Colon (tissue), 2 donors: ENCODE results near the gene PHF20.
"Not testable (repeated sequence)": the region's sequence is repeated elsewhere in the genome, so short reads cannot be mapped to it uniquely, and the experiment has no call there.

Source experiments
- FAIRE-seq: peaks from 2 replicates; lab custom pipeline; 2012; peaks lifted over from hg19 to GRCh38; lab: Jason Lieb, UNC
- donor health status: control.
- donor health status: control.

The PHF20 gene

DNA sequence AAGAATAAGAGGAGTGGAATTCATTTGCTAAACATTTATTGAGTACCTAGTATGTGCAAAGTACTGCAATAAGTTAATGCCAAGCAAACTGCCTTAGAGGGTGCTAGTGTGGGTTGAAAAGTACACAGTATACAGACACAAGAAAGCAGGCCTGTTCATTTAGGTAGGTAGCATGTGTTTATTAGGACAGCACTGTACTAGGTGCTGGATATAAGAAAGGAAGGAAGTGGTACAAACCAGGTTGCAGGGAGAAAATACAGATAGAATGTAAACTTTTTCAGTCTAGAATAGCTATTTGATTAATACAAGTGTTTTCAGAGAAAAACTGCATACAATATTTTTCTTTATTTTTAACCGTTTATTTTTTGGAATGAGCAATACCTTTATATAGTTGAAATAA, 68.1 kb downstream of the PHF20 start:
- no peak for FAIRE-seq

DNA sequence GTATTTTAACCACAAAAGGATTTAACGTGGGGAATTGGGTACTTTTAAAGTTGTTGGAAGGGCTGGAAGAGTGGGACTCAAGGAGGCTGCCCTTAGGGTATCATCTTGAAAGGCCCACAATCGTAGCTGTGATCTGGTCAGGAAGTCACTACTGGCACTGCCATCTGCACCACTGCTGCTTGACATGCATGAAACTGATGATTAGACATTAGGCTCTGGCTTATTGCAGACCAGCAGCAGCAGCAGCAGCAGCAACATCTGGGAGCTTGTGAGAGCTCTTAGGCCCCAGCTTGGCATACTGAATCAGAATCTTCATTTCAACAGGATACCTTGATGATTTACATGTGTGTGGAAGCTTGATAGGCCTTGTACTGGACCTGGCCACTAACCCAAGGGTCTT, 68.6 kb downstream of the PHF20 start:
- FAIRE-seq = no peak

DNA sequence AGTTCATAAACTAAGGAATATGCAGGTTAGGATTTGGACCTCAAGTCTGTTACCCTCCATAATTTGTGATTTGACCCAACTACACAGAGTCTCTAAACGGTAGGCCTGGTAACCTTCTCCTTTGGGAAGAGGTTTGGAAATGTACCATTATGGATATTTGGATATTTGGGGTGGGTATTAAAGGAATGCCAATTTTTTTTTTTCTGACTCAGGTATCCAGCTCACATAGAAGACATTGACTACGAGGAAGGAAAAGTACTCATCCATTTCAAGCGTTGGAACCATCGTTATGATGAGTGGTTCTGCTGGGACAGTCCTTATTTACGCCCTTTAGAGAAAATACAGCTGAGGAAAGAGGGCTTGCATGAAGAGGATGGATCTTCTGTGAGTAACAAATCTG, 70.5 kb downstream of the PHF20 start:
- FAIRE-seq = no peak

DNA sequence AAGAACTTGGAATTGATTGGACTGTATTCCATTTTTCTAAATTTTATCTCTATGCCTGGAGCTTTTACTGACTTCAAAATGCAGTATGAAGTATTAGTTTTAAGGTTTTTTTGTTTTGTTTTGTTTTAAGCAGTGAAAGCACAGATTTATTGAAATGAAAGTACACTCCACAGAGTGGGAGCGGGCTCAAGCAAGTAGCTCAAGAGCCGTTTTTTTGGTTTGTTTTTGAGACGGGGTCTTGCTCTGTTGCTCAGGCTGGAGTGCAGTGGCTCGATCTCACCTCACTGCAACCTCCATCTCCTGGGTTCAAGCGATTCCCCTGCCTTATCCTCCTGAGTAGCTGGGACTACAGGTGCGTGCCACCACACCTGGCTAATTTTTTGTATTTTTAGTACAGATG, 72.1 kb downstream of the PHF20 start:
- FAIRE-seq = not testable (repeated sequence)

DNA sequence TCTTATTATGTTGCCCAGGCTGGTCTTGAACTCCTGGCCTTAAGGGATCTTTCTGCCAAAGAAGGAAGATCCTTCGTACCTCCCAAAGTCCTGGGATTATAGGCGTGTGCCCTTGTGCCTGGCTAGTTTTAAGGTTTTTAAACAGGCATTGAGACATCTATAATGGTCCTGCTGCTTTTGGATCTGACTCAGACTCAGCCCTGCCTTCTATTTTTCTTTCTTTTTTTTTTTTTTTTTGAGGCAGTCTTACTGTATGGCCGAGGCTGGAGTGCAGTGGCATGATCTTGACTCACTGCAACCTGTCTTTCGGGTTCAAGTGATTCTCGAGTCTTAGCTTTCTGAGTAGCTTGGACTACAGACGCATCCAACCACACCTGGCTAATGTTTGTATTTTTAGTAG, 73.7 kb downstream of the PHF20 start:
- no peak for FAIRE-seq

DNA sequence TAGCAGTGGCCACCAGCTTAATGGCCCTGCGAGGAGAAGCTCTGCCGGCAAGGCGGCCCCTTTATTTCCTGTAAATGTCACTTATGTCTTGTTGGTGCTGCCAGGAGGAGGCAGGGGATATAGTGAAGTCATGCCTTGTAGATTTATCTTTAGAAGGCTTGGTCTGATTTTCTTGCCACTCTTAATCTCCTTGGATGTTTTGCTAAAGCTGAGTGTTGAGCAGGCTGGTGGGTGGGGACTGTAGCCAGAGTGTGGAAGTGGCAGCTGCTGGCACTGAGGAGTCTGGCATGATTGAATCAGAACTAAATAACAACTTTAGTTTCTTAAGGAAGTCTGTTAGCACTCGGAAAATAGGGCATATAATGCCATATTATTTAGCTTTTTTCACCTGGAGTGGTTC, 77.9 kb downstream of the PHF20 start:
- no peak for FAIRE-seq

DNA sequence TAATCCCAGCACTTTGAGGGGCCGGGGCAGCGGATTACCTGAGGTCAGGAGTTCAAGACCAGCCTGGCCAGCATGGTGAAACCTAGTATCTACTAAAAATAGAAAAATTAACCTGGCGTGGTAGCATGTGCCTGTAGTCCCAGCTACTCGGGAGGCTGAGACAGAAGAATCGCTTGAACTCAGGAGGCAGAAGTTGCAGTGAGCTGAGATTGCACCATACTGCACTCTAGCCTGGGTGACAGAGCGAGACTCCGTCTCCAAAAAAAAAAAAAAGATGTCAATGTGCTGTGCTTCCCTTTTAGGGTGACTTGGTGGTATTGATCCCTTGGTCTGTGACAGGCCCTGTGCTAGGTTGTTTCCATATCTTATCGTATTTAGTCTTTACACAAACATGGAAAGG, 79.8 kb downstream of the PHF20 start:
- FAIRE-seq = not testable (repeated sequence)

DNA sequence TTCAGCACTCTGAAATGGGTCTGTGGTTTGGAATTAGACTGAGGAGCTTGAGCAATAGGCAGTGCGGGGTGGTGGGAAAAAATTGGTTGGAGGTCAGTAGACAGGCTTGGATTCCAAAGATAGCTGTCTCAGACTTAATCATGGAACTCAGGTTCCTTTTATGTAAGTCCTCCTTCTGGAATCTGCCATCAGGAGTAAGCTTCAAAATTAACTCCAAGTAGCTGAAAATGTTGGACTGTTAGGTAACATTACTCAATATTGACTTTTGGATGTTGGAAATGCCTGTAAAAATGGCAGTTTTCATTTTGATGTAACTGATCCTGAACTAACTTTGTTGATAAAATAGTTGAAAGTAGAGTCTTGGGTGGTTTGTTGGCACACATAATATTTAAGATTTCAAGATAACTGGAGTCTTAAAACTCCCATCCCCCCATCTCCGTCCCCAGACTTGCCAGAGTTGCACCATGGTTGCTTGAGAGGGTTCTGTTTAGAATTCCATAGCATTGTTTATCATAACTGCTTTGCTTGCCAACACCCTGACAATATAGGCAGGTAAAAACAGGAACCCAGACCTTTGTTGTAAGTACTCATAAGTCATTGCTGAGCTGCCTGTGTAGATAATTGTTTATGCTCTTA, 83.0 kb downstream of the PHF20 start:
- no peak for FAIRE-seq

DNA sequence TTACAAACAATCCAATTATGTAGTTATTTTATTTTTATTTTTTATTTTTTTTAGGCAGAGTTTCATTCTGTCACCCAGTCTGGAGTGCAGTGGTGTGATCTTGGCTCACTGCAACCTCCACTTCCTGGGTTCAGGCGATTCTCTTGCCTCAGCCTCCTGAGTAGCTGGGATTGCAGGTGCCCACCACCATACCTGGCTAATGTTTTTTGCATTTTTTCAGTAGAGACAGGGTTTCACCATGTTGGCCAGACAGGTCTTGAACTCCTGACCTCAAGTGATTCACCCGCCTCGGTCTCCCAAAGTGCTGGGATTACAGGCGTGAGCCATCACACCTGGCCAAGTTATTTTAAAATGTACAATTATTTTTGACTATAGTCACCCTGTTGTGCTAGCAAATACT, 83.8 kb downstream of the PHF20 start:
- FAIRE-seq = not testable (repeated sequence)

DNA sequence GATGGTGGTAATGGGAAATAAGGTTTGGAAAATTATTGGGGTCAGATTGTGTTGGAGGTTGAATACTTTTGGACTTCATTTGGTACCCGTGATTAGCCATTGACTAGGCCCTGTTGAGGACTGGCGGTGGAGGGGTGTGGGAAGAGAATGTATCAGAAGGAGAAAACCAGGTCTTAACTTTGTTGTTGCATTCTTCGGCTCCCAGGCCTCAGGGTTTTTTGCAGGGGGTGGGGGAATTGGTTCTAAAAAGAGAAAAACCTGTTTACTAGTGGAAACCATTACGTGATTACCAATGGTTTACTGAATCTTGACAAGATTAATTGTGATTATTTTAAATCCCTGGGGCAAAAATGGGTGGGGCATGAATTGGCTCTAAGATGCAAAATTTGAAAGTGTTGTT, 85.1 kb downstream of the PHF20 start:
- FAIRE-seq = no peak

DNA sequence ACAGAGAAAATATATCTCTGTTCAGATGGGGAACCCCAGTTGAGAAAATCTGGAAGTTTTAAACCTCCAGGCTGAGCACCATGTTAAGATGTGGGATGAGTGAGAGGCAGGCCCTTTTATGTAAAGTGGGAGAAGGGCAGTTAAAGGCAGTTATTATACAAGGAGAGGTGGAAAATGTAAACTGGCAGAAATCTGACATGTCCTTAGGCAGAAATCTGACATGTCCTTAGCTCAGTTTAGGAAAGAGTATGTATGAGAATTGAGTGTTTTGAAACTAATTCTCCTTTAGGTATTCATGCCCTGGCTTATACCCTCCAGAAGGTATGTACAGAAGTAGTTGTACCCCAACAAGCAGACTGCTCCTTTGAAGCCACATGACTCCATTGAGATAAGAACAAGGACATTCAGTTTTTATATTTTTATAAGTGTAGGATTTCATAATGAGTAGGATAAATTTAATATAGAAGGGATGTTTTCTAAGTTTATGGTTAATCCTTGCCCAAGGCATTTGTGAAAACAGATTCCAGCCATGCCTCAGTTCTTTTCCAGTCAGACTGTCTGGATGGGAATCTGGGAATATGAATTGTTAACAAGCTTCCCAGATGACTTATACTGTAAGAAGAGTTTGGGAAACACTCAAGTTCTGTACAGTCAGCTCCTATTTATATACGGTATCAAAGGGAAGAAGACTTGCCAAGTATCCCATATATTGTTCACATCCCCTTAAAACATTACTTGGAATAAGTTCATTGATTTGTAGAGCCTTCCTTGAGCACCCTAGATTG, 94.8 kb downstream of the PHF20 start:
- FAIRE-seq = no peak

DNA sequence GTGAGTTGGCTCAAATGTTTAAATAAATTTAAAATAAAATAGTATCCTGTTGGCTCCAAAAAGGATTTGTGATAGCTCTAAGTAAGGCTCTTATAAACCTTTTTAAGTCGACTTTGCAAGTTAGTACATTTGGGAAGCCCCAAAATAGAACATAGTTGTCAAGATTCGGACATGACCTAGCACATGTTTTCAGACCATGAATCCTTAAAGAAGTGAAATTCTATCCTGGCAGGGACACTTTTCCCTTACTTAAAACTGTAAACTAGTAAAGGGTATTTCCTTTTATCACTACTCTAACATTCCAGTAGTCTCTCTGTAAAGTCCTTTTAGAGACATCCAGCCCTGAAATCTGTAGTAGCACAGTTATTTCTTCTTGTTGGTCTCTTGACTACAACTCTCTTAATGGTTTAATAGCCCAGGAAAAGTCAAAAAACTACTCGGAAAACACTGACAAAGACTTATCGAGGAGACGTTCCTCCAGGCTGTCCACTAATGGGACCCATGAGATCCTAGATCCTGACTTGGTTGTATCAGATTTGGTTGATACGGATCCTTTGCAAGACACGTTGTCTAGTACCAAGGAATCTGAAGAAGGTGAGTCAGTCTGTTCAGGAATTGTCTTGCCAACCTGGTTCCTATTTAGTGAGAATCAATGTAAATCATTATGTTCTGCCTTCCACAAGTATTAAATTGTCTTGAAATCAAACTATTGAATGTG, 98.9 kb downstream of the PHF20 start:
- FAIRE-seq = no peak

DNA sequence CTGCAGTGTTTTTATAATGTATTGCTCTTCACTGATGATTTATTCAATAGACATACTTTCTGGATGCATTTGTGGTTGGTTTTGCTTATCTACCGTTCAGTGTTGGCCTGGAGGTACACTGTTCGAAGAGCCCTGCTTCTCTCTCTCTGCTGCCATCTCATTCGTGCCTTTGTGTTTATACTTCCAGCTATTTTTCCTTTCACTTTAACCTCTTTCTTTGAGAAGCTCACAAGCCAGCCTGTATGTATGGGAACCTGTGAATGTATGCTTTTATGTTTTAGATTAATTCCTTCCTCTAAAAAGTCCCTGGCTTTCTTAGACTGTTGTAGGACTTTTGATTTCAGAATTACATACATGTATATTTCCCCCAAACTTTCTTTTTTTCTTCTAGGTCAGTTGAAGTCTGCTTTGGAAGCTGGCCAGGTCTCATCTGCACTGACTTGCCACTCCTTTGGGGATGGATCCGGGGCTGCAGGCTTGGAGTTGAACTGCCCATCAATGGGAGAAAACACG, 99.5 kb downstream of the PHF20 start:
- FAIRE-seq = no peak

DNA sequence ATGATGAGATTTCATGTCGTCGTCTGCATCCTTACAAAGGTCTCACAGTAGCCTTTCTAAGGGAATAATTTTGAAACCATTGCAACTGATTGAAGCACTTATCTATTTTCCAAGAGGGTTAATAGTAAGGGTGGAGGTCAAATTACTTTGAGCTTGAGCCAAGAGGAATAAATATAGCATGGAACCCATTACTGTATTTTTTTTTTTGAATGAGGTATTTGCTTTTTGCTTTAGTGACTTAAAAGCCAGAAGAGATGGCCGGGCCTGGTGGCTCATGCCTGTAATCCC, 104.2 kb downstream of the PHF20 start:
- no peak for FAIRE-seq

DNA sequence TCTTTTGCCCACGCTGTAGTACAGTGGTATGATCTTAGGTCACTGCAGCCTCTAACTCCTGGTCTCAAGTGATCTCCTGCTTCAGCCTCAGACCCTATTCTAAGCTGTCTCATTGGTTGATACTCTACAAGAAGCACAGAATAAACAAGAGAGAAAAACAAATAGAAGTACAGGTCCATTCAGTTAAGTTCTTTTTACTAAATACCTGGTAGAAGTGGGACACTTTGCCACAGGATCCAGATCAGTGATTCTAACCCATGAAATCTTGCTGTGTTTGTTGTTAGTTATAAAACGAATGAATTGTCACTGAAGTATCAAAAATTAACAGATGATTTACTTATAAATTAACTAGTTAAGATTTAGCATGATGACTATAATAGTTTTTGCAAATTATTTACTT, 105.8 kb downstream of the PHF20 start:
- no peak for FAIRE-seq

DNA sequence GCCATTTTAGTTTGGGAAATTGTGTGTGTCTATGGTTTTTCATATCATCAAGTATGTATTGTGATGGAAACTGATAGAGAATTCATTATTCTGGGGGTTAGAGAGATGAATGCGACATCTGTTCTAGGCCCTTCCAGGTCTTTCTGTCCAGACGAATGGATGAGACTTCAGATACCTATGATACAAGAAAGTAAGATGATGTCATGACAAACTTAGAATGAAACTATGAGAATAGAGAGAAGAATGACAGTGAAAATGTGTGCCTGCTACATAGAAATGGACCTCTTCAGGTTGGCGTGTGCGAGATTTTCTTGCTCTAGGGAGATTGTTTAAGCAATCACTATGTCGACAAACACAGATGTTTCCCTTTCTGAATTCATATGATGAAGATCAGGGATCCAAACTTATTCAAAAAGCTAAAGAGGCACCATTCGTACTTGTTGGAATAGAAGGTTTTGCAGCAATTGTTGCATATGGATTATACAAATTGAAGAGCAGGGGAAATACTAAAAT, 106.4 kb downstream of the PHF20 start:
- FAIRE-seq = no peak

DNA sequence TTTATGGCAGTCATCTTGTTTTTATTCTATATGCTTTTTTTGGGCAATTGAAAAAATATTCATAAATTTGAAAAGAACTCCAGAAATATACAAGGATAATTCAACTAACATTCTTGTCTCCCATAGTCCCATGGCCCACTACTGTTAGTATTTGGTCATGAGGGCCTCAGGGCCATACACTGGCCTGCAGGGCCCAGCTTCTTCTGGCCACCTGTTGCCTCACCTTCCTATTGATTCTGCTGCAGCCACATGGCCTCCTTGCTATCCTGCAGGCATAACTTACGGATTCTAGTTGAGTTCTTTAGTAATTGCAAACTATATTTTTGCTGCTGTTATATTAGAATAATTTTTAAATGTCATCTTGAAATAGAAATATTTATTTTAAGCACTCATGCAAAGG, 109.9 kb downstream of the PHF20 start:
- FAIRE-seq = no peak

DNA sequence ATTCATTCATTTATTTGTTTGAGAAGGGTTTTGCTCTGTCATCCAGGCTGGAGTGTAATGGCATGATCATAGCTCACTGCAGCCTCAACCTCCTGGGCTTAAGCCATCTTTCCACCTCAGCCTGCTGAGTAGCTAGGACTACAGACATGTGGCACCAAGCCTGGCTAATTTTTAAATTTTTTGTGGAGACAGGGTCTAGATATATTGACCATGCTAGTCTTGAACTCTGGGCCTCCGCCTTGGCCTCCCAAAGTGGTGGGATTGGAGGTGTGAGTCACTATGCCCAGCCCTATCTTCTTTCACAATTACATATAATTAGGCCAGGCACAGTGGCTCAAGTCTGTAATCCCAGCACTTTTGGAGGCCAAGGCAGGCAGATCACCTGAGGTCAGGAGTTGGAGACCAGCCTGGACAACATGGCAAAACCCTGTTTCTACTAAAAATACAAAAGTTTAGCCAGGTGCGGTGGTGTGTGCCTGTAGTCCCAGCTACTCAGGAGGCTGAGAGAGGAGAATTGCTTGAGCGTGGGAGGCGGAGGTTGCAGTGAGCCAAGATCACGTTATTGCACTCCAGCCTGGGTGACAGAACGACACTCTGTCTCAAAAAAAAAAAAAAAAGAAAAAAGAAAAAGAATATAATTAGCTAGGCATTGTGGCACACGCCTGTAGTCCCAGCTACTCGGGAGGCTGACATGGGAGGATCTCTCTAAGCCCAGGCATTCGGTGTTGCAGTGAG, 110.8 kb downstream of the PHF20 start:
- FAIRE-seq = not testable (repeated sequence)

DNA sequence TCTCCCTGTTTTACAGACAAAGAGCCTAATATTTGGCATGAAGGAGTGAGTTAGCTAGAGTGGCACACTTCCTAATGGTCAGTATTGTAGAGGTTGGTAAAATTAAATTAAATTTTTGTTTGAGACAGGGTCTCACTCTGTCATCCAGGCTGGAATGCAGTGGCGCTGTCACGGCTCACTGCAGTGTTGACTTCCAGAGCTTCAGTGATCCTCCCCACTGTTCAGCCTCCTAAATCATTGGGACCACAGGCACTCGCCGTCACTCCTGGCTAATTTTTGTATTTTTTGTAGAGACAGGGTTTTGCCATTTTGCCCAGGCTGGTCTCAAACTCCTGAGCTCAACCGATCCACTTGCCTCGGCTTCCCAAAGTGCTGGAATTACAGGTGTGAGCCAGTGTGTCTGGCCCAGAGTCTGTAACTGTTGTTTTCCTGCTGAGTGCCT, 111.5 kb downstream of the PHF20 start:
- no peak for FAIRE-seq

DNA sequence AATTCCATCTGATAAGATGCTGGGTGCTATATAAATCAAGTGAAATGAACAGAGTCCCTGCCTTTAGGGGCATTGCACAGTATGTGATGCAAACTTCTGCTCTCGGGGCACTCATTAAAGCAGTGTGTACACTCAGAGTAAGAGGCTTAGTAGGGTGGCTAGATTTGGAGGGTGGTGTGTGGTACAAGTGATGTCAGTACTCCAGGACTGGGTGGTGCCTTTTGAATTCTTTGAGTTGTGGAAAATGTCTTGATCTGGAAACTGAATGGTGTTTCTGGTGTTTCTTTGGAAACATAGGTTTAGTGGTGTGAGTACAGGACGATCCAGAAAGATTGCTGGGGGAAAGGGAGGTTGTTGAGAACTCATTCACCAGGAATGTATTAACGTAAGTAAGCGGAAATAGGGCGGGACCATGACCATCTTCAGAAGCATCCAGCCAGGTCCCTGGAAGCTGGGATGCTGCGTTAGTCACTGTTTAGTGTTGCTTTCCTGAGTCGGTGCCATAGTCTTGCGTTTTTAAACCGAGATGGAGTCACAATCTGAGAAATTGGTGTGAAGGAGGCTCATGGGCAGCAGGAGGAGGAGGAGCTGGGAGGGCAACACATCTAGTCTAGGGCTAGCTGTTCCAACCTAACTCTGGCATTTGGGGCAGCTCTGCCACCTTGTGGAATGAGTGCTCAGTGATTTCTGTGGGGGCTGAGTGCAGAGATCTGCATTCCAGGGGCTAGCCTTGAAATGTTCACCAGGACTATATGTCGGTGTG, 112.1 kb downstream of the PHF20 start:
- no peak for FAIRE-seq

DNA sequence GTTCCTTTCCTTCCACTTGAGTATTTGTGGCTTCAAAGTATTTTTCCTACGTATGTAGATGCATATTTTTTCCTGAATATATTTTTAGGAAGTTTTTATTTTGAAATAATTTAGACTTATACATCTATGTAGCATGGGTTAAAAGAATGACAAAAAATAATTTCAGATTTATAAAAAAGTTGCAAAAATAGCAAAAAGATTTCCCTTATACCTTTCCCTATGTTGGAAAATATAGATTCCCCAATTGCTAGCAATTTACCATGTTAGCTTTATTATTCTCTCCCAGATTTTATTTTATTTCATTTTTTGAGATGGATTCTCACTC, 112.7 kb downstream of the PHF20 start:
- FAIRE-seq = no peak

DNA sequence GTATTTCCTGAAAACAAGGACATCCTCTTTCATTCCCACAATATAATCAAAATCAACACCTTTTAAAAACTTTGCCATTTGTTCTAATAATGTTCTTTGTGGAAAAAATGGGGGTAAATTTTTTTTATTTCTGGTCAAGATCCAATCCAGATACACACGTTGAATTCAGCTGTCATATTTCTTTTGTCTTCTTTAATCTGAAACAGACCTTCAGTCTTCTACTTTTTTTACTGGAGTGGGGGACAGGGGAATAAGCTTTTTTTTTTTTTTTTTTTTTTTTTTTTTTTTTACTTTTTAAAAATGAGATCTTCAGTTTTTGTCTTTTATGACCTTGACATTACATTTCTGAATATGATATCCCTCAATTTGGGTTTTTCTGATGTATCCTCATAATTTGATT, 113.4 kb downstream of the PHF20 start:
- no peak for FAIRE-seq
